ENCODE measurements around the gene GNPAT. TPM values are rescaled to one million over a fixed set of nuclear protein-coding genes. Genes with fewer than 3 reads are reported as not detected.

The GNPAT gene
- total RNA-seq, 3 donors from 2014 or later: 31.1 to 40.8 (median 35.8) TPM

DNA sequence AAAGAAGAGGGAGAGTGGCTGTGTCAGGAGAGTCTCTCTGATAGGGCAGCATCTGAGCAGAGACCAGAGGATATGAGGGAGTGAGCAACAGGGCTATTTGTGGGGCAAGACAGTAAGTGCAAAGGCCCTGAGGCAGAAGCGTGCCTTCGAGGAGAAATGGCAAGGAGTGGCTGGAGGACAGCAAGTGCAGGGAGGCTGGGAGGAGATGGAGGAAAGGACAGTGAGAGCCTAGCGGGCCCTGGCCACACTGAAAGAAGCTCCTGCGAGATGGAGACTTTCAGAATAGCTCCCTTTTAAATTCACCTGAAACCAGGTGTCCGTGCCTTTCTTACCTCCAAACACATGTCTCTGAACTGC lies 71.4 kb downstream of the GNPAT start:
- intact Hi-C loops (cut with DNase I; ENCODE audit: low total_unique reads): no loop called here
- H3K9me3 ChIP-seq: no peaks in the 10 kb centered on the region
- no peak for DNase-seq (ENCODE audit: low spot score in 2 of 2)
- no peaks in the 10 kb centered on the region for H3K4me1 ChIP-seq
- H3K27me3 ChIP-seq: no peaks in the 10 kb centered on the region
- H3K27ac ChIP-seq: no peak overlapping the region
- H3K4me3 ChIP-seq: no peak overlapping the region
- TF ChIP-seq POLR2A (IDR thresholded peaks at IDR 0.05): no peak
- TF ChIP-seq, protein P1, sequence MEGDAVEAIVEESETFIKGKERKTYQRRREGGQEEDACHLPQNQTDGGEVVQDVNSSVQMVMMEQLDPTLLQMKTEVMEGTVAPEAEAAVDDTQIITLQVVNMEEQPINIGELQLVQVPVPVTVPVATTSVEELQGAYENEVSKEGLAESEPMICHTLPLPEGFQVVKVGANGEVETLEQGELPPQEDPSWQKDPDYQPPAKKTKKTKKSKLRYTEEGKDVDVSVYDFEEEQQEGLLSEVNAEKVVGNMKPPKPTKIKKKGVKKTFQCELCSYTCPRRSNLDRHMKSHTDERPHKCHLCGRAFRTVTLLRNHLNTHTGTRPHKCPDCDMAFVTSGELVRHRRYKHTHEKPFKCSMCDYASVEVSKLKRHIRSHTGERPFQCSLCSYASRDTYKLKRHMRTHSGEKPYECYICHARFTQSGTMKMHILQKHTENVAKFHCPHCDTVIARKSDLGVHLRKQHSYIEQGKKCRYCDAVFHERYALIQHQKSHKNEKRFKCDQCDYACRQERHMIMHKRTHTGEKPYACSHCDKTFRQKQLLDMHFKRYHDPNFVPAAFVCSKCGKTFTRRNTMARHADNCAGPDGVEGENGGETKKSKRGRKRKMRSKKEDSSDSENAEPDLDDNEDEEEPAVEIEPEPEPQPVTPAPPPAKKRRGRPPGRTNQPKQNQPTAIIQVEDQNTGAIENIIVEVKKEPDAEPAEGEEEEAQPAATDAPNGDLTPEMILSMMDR (IDR thresholded peaks at IDR 0.05): no peak
- no peak for TF ChIP-seq POLR2AphosphoS5 (IDR thresholded peaks at IDR 0.05)
- no peaks in the 10 kb centered on the region for H3K36me3 ChIP-seq

GRCh38 chr1:231313661-231314060 lies 72.6 kb downstream of the GNPAT start:
- Histone ChIP-seq H3K36me3 (no peaks in the 10 kb centered on the region), H3K4me1 (no peaks in the 10 kb centered on the region), H3K9me3 (no peaks in the 10 kb centered on the region), H3K4me3 (no peak overlapping the region), H3K27me3 (no peaks in the 10 kb centered on the region), H3K27ac (no peak overlapping the region)
- DNase-seq (ENCODE audit: low spot score in 2 of 2): no peak
- no peak for TF ChIP-seq POLR2AphosphoS5 (IDR thresholded peaks at IDR 0.05)
- TF ChIP-seq POLR2A (IDR thresholded peaks at IDR 0.05): no peak
- TF ChIP-seq, protein P1 (IDR thresholded peaks at IDR 0.05): no peak
- intact Hi-C loops (cut with DNase I; ENCODE audit: low total_unique reads): no loop called here

DNA sequence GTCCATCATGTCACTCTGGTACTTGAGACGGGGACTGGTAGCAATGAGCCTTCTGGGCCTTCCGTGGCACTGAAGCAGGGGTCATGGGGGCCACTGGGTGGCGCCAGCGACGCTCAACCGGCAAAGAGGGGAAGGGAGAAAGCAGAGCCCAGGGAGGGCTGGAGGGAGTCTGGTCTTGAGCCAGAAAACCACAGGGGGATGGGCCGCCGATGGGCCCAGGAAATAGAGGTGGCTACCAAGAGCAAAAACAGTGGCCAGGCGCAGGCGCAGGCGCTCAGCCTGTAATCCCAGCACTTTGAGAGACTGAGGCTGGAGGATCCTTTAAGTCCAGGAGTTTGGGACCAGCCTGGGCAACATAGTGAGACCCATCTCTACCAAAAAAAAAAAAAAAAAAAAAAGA lies 74.9 kb downstream of the GNPAT start:
- Histone ChIP-seq H3K27ac (no peak overlapping the region), H3K36me3 (no peaks in the 10 kb centered on the region), H3K4me1 (no peaks in the 10 kb centered on the region), H3K9me3 (no peaks in the 10 kb centered on the region), H3K27me3 (no peaks in the 10 kb centered on the region), H3K4me3 (no peak overlapping the region)
- TF ChIP-seq POLR2AphosphoS5 (IDR thresholded peaks at IDR 0.05): no peak
- TF ChIP-seq, protein P1 (IDR thresholded peaks at IDR 0.05): peak in 1 of 3 donors; percentile 19
- no peak for DNase-seq (ENCODE audit: low spot score in 2 of 2)
- intact Hi-C loops (cut with DNase I; ENCODE audit: low total_unique reads): no loop called here

DNA sequence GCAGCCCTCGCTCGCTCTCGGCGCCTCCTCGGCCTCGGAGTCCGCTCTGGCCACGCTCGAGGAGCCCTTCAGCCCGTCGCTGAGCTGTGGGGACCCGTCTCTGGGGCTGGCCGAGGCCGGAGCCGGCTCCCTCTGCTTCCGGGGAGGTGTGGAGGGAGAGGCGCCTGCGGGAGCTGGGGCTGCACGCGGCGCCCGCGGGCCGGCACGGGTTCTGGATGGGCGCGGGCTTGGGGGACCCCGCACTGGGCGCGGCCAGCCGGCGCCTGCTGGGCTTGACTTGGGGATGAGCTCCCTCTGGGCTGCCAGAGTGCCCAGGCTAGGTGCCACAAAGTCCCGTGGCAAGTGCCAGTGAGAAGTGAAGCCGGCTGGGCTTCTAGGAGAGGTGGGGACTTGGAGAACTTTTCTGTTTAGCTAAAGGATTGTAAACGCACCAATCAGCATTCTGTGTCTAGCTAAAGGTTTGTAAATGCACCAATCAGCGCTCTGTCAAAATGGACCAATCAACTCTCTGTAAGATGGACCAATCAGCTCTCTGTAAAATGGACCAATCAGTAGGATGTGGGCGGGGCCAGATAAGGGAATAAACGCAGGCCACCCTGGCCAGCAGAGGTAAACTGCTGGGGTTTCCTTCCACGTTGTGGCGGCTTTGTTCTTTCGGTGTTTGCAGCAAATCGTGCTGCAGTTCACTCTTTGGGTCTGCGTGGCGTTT lies 76.4 kb downstream of the GNPAT start:
- no peaks in the 10 kb centered on the region for H3K4me1 ChIP-seq
- no peaks in the 10 kb centered on the region for H3K27me3 ChIP-seq
- H3K36me3 ChIP-seq: no peaks in the 10 kb centered on the region
- TF ChIP-seq POLR2AphosphoS5 (IDR thresholded peaks at IDR 0.05): no peak
- H3K4me3 ChIP-seq: no peak overlapping the region
- intact Hi-C loops (cut with DNase I; ENCODE audit: low total_unique reads): no loop called here
- no peaks in the 10 kb centered on the region for H3K9me3 ChIP-seq
- no peak for DNase-seq (ENCODE audit: low spot score in 2 of 2)
- H3K27ac ChIP-seq: no peak overlapping the region

- DNase-seq (ENCODE audit: low spot score in 2 of 2): no peak
- Histone ChIP-seq H3K36me3 (no peaks in the 10 kb centered on the region), H3K4me3 (no peak overlapping the region), H3K27ac (no peak overlapping the region), H3K9me3 (no peaks in the 10 kb centered on the region), H3K4me1 (no peaks in the 10 kb centered on the region), H3K27me3 (no peaks in the 10 kb centered on the region)
- no peak for TF ChIP-seq POLR2AphosphoS5 (IDR thresholded peaks at IDR 0.05)
- no peak for TF ChIP-seq POLR2A (IDR thresholded peaks at IDR 0.05)
- TF ChIP-seq, protein P1 (IDR thresholded peaks at IDR 0.05): no peak
- intact Hi-C loops (cut with DNase I; ENCODE audit: low total_unique reads): no loop called here
Measured at GRCh38 chr1:231318015-231318355, 77.0 kb downstream of the GNPAT start.

GRCh38 chr1:231318568-231318967 lies 77.6 kb downstream of the GNPAT start:
- TF ChIP-seq POLR2AphosphoS5 (IDR thresholded peaks at IDR 0.05) (no peak), POLR2A (IDR thresholded peaks at IDR 0.05) (no peak)
- TF ChIP-seq, protein P1 (IDR thresholded peaks at IDR 0.05): no peak
- DNase-seq (ENCODE audit: low spot score in 2 of 2): no peak

More at GRCh38 chr1:231318568-231318967, 77.6 kb downstream of the GNPAT start:
- no peaks in the 10 kb centered on the region for H3K27me3 ChIP-seq
- no peaks in the 10 kb centered on the region for H3K9me3 ChIP-seq
- H3K4me3 ChIP-seq: no peak overlapping the region
- intact Hi-C loops (cut with DNase I; ENCODE audit: low total_unique reads): no loop called here
- H3K27ac ChIP-seq: no peak overlapping the region
- H3K4me1 ChIP-seq: no peaks in the 10 kb centered on the region
- no peaks in the 10 kb centered on the region for H3K36me3 ChIP-seq

Measured in breast epithelium (tissue), 4 donors.